GM21390 (cell line): ENCODE data around the gene NHSL2.
"Not testable (repeated sequence)": the region's sequence is repeated elsewhere in the genome, so short reads cannot be mapped to it uniquely, and the experiment has no call there.

Source experiments
- ATAC-seq: cut with Tn5 transposase; IDR thresholded peaks from one replicate; pipeline ENCODE4 v1.9.1; 2021; ENCODE audit not compliant: unreplicated experiment

The NHSL2 gene

GRCh38 chrX:71910643-71910985 is at the start of gene NHSL2:
TSS of gene NHSL2 (plus strand) at chrX:71910845.
- no peak for ATAC-seq

- no peak for ATAC-seq
These were observed 43.0 kb upstream of the NHSL2 start for GRCh38 chrX:71867680-71868079.

- ATAC-seq, result not testable (repeated sequence)
These were observed 41.1 kb upstream of the NHSL2 start for GRCh38 chrX:71869566-71869965.

- no peak for ATAC-seq
These were observed 40.2 kb upstream of the NHSL2 start for GRCh38 chrX:71870208-71871098.

GRCh38 chrX:71871367-71871766 is 39.3 kb upstream of the NHSL2 start:
- ATAC-seq, result no peak

- ATAC-seq, result no peak
These were observed 37.8 kb upstream of the NHSL2 start for GRCh38 chrX:71872542-71873458.

- ATAC-seq, result no peak
These were observed 37.2 kb upstream of the NHSL2 start for GRCh38 chrX:71873459-71873833.

GRCh38 chrX:71876841-71877240 is 33.8 kb upstream of the NHSL2 start:
- not testable (repeated sequence) for ATAC-seq

GRCh38 chrX:71885099-71885498 is 25.5 kb upstream of the NHSL2 start:
- no peak for ATAC-seq

- ATAC-seq, result no peak
These were observed 15.0 kb upstream of the NHSL2 start for GRCh38 chrX:71895607-71896006.

- no peak for ATAC-seq
These were observed 4.5 kb upstream of the NHSL2 start for GRCh38 chrX:71906144-71906543.

GRCh38 chrX:71908387-71908786 is 2.3 kb upstream of the NHSL2 start:
- ATAC-seq, result no peak

- ATAC-seq, result no peak
These were observed 689 bp upstream of the NHSL2 start for GRCh38 chrX:71909956-71910355.

GRCh38 chrX:71910986-71911730 is 513 bp downstream of the NHSL2 start:
- no peak for ATAC-seq

- ATAC-seq, result no peak
These were observed 1.0 kb downstream of the NHSL2 start for GRCh38 chrX:71911731-71912050.

GRCh38 chrX:71912156-71912555 is 1.5 kb downstream of the NHSL2 start:
- ATAC-seq, result no peak

GRCh38 chrX:71913156-71913950 is 2.7 kb downstream of the NHSL2 start:
- ATAC-seq, result no peak

GRCh38 chrX:71917621-71918343 is 7.1 kb downstream of the NHSL2 start:
- no peak for ATAC-seq

- no peak for ATAC-seq
These were observed 8.8 kb downstream of the NHSL2 start for GRCh38 chrX:71919431-71919830.

GRCh38 chrX:71919886-71920285 is 9.2 kb downstream of the NHSL2 start:
- no peak for ATAC-seq
